ENCODE data around the gene MND1.

Gene MND1

DNA sequence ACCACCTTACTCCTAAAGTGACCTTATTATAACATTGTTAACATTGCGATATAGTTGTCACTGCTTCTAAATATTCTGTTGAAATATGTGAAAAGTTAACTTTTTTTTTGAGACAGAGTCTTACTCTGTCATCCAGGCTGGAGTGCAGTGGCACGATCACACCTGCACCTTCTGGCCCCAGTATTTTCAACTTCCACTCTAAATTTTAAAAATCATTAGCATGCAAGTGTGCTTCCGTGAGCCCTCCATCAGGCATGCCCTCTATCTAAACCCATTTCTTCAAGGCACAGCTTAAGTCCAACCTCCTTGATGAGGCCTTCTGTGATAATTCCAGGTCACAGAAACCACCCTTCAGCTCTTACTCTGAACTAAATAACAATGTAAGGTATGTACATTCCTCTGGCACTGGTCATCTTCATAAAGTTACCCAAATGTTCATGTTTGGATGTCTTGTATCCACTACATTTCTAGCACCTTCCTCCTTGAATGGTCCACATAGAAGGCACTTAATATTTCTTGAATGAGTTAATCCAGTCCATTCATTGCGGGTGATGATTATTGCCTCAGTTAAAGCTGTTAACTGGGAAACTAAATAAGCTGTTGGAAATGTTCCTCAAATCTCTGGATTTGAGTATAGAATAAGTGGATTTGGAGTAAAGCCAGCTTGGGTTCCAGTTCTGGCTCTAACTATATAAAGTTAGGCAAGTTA is 83.0 kb downstream of the MND1 start:
- no peak overlapping the region for H2AFZ ChIP-seq (ENCODE audit: low read length)
- peak overlapping the region; percentile 99 for H3K27ac ChIP-seq (ENCODE audit: low read depth, low read length, poor library complexity, severe bottlenecking)
- peaks cover 73% of the 10 kb centered on the region for H3K4me1 ChIP-seq (ENCODE audit: insufficient read depth, low read length, severe bottlenecking)
- no peaks in the 10 kb centered on the region for H3K79me2 ChIP-seq (ENCODE audit: insufficient read depth, low read length)
- H3K9me3 ChIP-seq (ENCODE audit: low read length), result no peaks in the 10 kb centered on the region
- peak overlapping the region; percentile 45 for H3K4me2 ChIP-seq (ENCODE audit: low read length)
- no peaks in the 10 kb centered on the region for H4K20me1 ChIP-seq (ENCODE audit: insufficient read depth, low read length)
- TF ChIP-seq CTCF (IDR thresholded peaks at IDR 0.05; ENCODE audit: low read length), result no peak
- no peak for TF ChIP-seq EZH2 (IDR thresholded peaks at IDR 0.05; ENCODE audit: borderline replicate concordance, low read length)
- H3K4me3 ChIP-seq (ENCODE audit: low read depth, low read length, poor library complexity, severe bottlenecking), result peak overlapping the region; percentile 27
- H3K27me3 ChIP-seq (ENCODE audit: insufficient read depth, low read length), result no peaks in the 10 kb centered on the region
- H3K36me3 ChIP-seq (ENCODE audit: insufficient read depth, low read length), result no peaks in the 10 kb centered on the region; the same call in 1 of the 2 replicates
- H3F3A ChIP-seq (ENCODE audit: insufficient read depth, low read length), result peaks cover 7% of the 10 kb centered on the region; the same call in 1 of the 2 replicates
- H3K9ac ChIP-seq (ENCODE audit: low read length), result peak overlapping the region; percentile 74
- H3K9me2 ChIP-seq (ENCODE audit: low read depth, low read length), result no peaks in the 10 kb centered on the region

DNA sequence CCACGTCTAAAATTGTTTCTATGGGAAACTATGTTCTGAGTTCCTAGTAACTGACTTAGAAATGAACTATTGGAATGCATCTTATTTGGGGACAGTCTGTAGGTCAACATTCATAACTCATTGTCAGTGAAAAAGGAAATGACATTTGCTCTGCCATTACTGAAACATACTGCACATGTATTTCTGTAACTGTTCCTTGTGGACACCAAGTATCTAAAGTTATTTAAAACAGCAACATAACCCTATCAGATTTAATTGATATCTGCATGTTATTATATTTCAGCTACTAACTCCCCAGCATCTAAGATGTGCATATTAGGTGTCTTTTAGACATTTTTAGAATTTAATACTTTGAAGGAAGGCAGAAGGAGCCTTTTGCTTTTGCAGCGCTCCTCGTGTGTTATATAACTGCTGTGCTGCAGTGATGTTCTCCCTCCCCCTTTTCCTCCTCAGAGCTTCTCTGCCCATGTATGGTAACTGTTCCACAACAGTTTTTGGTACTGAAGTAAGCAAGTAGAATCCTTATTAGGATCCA is 84.5 kb downstream of the MND1 start:
- Histone ChIP-seq H3K4me3 (ENCODE audit: low read depth, low read length, poor library complexity, severe bottlenecking) (no peak overlapping the region), H3K4me1 (ENCODE audit: insufficient read depth, low read length, severe bottlenecking) (peaks cover 85% of the 10 kb centered on the region), H3K4me2 (ENCODE audit: low read length) (peak overlapping the region; percentile 59), H3K36me3 (ENCODE audit: insufficient read depth, low read length) (no peaks in the 10 kb centered on the region; the same call in 1 of the 2 replicates), H4K20me1 (ENCODE audit: insufficient read depth, low read length) (no peaks in the 10 kb centered on the region), H3F3A (ENCODE audit: insufficient read depth, low read length) (peaks cover 7% of the 10 kb centered on the region; the same call in 1 of the 2 replicates), H2AFZ (ENCODE audit: low read length) (no peak overlapping the region), H3K9me3 (ENCODE audit: low read length) (no peaks in the 10 kb centered on the region), H3K27ac (ENCODE audit: low read depth, low read length, poor library complexity, severe bottlenecking) (peak overlapping the region; percentile 99), H3K79me2 (ENCODE audit: insufficient read depth, low read length) (no peaks in the 10 kb centered on the region), H3K27me3 (ENCODE audit: insufficient read depth, low read length) (no peaks in the 10 kb centered on the region), H3K9ac (ENCODE audit: low read length) (peak overlapping the region; percentile 74), H3K9me2 (ENCODE audit: low read depth, low read length) (no peaks in the 10 kb centered on the region)
- TF ChIP-seq EZH2 (IDR thresholded peaks at IDR 0.05; ENCODE audit: borderline replicate concordance, low read length), result no peak
- TF ChIP-seq CTCF (IDR thresholded peaks at IDR 0.05; ENCODE audit: low read length), result no peak

GRCh38 chr4:153432965-153433753 is 88.7 kb downstream of the MND1 start:
- peak overlapping the region; percentile 51 for H3K4me3 ChIP-seq (ENCODE audit: low read depth, low read length, poor library complexity, severe bottlenecking)
- peak overlapping the region; percentile 99 for H3K27ac ChIP-seq (ENCODE audit: low read depth, low read length, poor library complexity, severe bottlenecking)

More at GRCh38 chr4:153432965-153433753, 88.7 kb downstream of the MND1 start:
- peak; percentile 85 for TF ChIP-seq CTCF (IDR thresholded peaks at IDR 0.05; ENCODE audit: low read length)
- TF ChIP-seq EZH2 (IDR thresholded peaks at IDR 0.05; ENCODE audit: borderline replicate concordance, low read length), result no peak
- no peaks in the 10 kb centered on the region for H3K79me2 ChIP-seq (ENCODE audit: insufficient read depth, low read length)
- H3K4me2 ChIP-seq (ENCODE audit: low read length), result peak overlapping the region; percentile 77
- H3K9me3 ChIP-seq (ENCODE audit: low read length), result no peaks in the 10 kb centered on the region
- no peaks in the 10 kb centered on the region for H4K20me1 ChIP-seq (ENCODE audit: insufficient read depth, low read length)
- H3K9me2 ChIP-seq (ENCODE audit: low read depth, low read length), result no peaks in the 10 kb centered on the region
- H2AFZ ChIP-seq (ENCODE audit: low read length), result no peak overlapping the region
- no peaks in the 10 kb centered on the region for H3K27me3 ChIP-seq (ENCODE audit: insufficient read depth, low read length)
- H3K9ac ChIP-seq (ENCODE audit: low read length), result peak overlapping the region; percentile 67
- H3K36me3 ChIP-seq (ENCODE audit: insufficient read depth, low read length), result no peaks in the 10 kb centered on the region
- H3F3A ChIP-seq (ENCODE audit: insufficient read depth, low read length), result peaks cover 2% of the 10 kb centered on the region; the same call in 1 of the 2 replicates
- H3K4me1 ChIP-seq (ENCODE audit: insufficient read depth, low read length, severe bottlenecking), result peaks cover 97% of the 10 kb centered on the region
